Embryonic facial prominence (tissue), 1 donor: ENCODE results near the gene CFP.
A peak's percentile ranks its signal among the peaks of the same experiment; 100 is the strongest.
"Not testable (repeated sequence)": the region's sequence is repeated elsewhere in the genome, so short reads cannot be mapped to it uniquely, and the experiment has no call there.

Experiments used
- DNase-seq: peaks from one replicate; pipeline ENCODE4 v3.0.0-alpha.2; 2016; ENCODE audit errors: extremely low spot score

CFP gene

DNA sequence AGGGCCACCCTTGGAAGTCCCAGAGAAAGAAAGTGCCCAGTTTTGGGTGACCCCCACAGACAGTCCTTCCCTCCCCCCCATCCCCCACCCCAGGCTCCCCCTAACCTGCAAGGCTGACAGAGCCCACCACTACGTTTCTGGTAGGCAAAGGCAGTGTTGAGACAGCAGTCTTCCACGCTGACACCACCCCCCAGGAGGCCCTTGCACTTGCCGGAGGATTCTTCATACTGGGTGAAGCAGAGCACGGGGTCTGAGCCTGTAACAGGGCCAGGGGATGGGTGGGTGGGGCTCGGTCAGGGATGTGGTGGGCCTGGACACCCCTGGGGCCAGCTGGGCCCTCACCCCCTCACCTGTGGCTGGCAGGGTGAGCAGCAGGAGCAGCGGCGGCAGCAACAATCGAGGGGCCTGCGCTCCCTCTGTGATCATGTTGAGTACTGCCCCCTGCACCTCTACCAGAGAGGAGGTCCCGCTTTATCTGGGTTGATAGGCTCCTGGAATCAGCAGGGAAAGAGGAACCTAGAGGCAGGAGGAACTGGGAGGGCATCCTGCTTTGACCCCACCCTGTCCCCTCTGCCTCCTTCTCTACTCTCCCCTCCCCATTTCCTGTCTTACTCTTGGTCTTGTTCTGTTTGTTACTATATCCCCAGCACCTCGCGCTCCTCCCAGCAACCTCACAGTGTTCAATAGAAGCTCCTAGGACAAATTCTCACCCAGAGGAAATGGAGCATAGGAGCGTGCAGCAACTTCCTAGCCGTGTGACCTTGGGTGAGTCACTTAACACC lies at the start of gene CFP:
CFP (minus strand) TSS at position 512 of the 782 bp plus-strand sequence; CDS start at position 426, 86 bp downstream.
- DNase-seq = no peak

DNA sequence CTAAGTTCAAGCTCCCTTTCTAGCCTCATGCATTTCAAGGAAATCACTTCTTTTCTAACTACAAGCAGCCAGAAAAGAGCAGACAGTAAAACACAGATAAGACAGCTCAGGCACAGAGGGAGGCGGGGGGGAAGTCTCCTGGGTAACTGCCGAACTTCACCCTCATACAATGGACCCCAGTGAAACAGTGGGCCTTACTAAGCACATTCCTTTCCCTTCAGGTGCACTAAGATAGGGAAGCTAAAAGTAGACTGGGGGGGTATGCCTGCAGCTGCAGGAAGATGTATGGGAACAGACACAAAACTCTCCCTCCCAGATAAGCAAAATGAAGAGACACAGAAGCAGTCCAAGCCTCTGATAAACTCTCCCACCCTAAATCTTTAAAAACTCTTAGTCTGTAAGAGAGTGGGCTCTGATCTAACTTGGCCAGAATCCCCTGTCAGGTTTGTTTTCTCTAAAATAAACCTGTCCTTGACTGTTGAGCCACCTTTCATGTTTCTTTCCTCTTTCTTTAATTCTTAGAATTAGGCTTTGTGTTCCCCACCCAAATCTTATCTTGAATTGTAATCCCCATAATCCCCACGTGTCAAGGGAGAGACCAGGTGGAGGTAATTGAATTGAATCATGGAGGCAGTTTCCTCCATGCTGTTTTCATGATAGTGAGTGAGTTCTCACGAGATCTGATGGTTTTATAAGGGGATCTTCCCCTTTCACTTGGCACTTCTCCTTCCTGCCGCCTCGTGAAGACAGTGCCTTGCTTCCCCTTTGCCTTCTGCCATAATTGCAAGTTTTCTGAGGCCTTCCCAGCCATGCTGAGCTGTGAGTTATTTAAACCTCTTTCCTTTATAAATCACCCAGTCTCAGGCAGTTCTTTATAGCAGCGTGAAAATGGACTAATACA lies 46.5 kb upstream of the CFP start:
- DNase-seq = not testable (repeated sequence)

DNA sequence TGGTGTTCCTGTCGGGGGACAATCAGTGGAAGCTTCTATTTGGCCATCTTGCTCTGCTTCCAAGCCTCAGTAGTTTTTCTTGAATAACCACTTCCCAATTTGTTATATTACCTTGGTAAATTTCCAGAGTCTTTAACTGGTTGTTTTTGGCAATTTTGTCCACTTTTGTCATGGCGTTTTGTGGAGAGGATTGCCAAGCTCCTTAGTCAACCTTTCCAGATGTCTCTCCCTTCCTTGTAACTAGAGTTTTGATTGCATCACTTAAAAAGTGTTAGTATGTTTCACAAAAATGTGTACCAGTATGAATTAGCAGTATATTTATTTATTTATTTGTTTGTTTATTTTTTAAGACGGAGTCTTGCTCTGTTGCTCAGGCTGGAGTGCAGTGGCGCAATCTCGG lies 45.0 kb upstream of the CFP start:
- no peak for DNase-seq

DNA sequence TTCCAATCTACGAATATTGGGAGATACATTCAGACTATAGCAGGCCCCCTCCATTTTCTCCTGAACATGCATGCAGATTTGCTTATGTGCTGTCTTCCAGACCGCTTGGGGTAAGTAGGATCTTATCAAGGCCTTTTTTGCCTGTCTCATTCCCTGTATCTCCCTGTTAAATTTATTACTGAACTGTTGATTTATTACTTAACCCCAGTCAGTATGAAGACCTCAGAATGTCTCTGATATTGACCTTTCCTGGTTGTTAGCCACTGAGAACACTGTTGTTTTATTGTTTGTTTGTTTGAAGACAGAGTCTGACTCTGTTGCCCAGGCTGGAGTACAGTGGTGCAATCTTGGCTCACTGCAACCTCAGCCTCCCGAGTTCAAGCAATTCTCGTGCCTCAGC lies 36.1 kb upstream of the CFP start:
- DNase-seq = not testable (repeated sequence)

DNA sequence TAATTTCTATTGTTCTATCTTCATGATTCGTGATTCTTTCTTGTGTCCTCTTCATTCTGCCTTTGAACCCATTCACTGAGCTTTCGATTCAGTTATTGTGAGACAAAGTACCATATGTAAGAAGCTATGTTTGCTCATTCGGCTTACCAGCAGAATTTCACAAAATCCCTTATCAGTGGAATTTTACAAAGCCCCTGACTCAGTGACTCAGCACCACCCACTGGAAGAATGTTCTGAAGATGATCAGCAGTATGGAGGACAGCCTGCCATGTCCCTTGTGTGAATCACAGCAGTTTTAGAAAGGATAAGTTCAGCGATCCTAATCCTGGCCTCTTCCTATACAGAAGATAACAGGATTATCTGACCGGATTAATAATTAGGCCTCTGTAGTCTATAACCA lies 35.0 kb upstream of the CFP start:
- DNase-seq = no peak

DNA sequence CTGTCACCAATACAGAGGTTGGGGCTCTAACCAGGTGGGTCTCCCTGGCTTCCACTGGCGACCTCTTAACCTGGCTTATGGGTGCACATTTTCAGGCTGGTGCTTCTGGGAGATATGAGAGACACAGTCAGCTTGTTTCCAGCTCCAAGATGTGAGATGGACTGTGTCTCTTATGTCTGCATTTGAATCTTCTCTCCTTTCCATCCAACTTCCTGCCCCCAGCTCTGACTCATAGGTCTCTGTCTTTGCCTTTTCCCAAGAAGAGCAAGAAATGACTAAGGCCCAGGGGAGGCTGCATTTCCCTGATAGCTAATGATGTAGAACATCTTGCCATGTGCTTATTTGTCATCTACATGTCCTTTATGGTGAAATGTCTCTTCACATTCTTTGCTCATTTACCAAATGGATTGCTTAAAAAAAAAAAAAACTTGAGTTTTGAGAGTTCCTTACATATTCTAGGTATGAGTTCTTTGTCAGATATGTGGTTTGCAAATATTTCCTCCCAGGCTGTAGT lies 32.5 kb upstream of the CFP start:
- no peak for DNase-seq

DNA sequence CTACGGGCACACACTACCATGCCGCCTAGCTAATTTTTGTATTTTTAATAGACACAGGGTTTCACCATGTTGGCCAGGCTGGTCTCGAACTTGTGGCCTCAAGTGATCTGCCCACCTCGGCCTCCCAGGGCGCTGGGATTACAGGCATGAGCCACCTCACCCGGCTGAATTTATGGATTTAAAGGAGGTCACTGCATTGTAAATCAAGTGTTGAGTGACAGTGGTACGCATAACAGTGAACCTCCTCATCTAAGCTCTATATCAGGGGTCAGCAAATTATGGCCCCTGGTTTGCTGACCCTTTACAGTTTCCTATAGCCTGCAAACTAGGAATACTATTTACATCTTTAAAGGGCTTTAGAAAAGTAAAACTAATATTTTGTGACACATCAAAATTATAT lies 31.8 kb upstream of the CFP start:
- no peak for DNase-seq

DNA sequence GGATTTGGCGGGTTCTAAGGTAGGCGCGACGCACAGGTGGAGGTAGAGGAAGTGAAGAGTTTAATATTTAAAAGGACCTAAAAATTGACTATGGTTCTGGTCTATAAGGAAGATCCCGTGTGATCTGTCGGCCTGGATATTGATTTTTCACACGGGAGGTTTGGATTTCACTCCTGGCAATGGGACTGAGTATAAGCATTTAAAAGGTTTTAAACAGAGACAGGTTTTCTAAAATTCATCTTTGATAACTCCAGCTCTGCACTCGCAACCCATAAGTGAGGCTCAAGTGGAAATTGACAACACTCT lies 29.6 kb upstream of the CFP start:
- DNase-seq = no peak

DNA sequence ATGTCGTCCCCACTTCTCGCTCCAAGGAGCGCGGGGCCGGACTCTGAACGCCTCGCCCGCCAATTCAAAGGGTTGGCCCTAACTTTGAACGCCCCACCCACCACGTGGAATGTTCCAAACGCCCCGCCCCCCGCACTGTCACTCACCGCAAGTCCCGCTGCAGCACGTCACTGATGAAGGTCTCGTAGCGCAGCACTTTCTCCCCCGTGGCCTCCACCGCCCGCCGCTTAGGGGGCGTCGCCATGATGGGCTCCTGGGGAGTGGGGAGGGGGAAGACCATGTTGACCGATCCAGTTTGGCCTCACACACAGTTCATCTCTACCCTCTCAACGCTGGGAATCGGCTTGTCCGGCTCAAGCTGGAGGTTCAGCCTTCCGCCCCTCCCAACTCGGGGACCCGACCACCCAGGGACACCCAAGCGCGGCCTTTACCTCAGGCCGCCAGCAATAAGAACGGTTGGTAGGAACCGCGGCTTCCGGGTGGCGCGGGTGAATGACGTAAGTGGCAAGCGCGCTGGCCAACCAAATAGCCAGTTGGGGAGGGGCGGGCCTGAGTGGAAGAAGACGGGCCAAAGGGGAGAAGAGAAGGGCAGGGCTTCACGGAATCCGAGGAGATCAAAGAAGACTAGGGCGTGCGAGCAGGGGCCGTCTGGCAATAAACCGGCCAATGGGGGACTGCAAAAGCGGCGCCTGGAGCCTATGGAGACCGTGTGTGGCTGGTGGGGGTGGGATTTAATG lies 29.1 kb upstream of the CFP start, which contains the start of gene UXT:
UXT (minus strand) TSS at position 497 of the 737 bp plus-strand sequence; CDS start at position 244, 253 bp downstream.
- DNase-seq = peak; percentile 79

DNA sequence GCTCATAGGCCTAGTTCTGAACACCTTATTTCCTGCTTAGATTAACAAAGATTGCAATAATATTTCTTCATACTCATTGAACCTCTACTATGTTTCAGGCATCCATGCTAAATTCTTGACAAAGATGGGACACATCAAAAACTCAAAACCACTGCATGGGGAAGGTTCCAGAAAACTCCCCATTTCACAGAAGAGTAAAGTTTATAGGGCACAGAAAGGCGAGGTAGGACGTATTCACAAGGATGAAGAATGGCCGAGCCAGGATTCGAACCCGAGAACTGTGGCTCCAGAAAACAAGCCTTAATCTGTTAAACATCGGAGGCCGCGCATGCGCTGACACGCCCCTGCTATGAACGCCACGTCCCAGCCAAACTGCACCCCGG lies 28.6 kb upstream of the CFP start:
- DNase-seq = no peak

DNA sequence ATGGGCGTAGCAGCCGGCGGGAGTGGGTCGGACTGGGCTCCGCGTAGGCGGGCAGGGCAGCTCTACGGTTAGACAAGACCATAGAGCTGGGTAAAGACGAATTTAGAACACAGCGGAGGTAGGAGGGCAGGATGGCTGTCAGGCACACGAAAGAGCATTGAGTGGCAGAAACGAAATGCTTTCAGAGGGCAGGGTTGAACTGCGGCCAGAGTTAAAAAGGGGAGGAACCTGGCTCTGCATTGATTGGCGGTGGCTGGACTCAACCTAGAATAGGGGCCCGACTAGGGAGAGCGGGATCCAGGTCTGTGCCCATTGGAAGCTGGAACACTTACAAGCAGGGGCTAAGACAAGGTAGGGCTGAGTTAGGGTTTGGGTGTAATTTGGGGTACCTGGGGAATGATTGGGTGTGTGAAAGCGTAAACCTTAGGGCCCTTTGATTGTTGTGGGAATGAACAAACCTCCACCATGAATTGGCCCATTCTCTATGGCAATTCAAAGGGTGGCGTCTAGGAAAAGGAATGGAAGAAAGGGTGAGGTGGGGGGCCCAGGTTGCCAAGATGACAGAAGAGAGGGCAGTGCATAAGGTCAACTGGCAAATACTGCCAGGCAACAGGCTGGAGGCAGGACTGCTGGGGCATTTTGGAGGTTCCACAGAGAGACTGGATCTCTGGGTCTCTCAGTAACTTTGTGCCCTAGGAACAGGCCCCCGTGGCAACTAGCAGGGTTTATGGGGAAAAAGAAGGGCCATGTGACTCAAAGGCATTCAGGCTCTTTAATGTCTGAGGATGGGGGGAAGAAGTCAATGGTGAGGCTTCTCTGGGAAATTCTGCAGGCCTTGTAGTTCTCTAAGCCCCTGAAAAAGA lies 21.5 kb upstream of the CFP start:
- DNase-seq = no peak

DNA sequence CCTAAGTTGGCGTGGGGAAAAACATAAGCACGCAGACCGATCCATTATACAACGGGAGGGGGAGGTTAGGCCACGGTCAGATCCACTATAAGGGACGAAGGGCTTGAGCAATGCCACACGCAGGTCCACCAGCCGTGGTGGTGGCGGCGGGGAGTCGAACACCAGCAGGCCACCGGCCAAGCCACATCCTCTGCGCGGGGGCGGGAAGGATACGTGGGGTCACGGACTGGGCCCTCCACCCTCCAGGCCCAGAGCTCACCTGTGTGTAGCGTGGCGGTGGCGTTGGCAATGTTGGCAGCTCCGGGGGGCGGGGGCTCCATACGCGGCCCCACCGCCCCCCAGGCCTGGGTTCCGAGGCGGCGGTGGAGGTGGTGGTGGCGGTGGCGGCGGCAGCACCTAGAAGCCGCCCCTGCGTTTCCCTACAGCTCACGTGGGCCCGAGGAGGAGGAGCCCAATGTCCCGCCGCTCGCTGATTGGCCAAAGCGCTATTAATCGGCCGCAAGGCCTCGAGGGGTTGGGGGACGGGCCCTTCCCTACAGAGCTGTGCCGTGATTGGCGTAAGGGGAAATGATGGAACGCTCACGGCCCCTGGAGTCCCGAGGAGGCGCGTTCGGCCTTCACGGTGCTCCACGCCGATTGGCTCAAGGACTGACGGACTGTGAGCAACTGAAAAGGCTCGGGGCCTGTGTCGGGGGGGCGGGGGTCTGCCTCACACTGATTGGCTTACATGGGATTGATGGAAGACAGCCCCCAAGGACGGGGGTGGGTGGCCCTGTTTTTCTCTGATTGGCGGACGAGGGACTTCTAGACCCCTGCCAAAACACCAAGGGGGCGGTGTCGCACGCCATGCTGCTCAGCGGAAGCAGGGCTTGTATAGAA lies 20.7 kb upstream of the CFP start, which contains the start of gene ELK1:
ELK1 (minus strand) TSS at position 400 of the 879 bp plus-strand sequence. CDS start 9,122 bp downstream, outside the sequence.
- peak; percentile 91 for DNase-seq

DNA sequence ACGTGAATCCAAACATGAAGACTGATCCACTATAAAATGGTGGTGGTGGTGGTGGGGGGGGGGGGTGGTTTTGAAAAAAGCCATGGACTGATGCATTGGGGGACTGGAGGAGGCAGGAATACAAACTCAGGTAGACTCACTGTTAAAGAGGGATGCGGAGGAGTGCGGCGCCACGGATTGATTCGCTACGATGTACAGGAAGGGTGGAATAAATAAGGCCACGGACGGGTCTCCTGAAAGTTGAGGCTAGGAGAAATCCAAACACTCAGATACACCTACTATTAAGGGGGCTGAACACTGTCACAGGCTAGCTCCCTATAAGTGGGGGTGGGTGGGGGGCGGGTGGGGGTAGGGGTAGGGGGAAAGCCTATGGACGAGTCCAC lies 20.0 kb upstream of the CFP start:
- no peak for DNase-seq

DNA sequence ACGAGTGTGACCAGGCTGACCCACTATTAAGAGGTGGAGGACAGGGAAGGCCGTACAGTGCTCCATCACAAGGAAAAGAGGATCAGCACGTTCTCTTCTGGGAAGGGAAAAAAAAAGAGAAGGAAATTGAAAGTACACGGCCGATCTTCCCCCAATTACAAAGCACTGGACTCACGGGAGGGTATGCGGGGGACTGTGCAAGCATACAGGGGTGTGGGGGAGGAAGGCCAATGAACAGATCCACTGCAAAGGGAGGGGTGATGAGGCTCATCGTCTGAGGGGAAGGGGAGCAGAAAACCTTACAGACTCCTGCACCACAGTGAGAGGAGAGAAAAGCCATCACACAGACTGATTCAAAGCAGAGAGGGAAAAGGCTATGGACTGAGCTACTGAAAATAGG lies 19.5 kb upstream of the CFP start:
- no peak for DNase-seq

DNA sequence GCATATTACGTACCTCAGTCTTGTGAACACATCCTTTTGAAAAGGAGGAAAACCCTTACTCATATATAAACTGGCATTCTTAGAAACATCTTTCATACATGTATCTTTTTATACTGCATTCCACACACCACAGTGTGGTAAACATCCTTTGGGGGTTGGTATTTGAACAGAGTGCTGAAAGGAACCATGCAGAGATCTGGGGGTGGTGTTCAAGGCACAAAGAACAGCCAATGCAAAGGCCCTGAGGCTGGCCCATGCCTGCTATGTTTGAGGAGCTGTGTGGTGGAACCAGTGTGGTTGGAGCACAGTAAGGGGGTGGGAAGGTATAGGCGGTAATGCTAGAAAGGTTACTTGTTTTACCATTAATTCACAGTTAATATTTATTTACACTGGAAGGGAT lies 18.6 kb upstream of the CFP start:
- DNase-seq = no peak

DNA sequence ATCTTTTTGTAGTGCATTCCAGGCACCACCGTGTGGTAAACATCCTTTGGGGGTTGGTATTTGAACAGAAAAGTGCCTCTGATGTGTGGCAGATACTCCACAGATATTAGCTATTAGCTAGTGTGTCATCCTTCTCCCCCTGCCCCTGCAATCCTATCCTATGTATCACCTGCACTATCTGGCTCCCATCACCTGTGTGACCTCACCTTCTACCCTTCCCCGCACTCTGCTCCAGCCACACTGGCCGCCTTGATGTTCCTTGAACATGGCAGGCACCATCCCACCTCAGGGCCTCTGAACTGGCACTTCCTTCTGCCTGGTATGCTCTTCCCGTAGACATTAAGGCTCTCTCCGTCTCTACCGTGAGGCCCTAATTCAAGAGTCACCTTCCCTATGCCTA lies 16.9 kb upstream of the CFP start:
- DNase-seq = no peak

DNA sequence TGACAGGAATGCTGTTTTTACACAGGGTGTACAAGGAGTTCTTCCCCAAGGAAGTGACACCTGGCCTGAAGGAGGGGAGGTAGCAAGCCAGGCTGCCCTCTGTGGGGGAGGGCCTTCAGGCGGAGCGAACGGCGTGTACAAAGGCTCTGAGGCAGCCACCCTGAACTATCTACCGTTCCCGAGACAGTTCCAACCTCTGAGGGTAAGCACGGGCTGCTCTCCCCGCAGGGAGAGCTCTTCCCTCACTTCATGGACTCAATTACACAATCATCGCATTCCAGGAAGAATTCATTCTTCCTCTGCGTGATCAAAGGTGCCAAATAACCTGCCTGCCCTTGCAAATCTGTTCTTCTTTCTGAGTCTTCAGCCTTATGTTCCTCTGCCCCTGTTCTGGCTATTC lies 15.8 kb upstream of the CFP start:
- DNase-seq = no peak

DNA sequence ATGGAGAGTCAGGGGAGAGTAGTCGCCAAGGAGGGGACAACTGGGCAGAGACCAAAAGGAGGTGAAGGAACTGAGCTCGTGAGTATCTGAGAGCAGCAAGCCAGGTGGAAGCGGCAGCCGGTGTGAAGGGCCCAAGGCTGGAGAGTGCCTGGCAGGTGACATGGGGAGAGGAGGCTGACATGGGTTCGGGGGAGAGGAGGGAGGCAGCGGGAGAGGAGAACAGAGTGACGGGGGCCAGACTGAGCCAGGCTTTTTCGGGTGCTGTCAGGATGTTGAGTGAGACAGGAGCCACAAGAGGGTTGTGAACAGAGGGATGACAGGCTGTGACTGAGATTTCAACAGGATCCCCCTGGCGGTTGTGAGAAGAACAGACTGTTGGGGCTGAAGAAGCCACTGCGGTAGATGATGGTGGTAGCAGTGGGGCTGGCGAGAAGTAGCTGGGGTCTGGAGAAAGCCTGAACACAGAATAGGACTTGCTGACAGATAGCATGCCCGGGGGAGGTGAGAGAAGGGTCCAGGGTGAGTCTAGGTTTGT lies 14.9 kb upstream of the CFP start:
- no peak for DNase-seq

DNA sequence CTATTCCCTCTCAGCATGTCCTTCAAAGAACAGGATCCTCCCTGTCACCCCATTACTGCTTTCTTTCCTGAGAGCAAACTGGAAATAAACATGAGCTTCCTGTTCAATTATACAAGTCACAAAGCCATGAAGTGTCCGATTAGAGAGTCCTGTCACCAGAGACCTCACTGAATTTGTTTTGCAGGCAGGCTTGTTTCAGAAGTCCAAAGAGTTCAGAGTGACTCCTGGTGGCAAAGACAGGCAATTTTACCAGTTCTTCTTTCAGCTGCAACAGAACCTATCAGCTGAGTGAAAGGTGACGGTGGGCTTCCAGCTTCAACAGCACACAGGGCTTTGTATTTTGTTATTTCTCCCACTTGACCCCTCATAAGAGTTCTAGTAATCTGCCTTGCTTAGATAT lies 14.2 kb upstream of the CFP start:
- no peak for DNase-seq

DNA sequence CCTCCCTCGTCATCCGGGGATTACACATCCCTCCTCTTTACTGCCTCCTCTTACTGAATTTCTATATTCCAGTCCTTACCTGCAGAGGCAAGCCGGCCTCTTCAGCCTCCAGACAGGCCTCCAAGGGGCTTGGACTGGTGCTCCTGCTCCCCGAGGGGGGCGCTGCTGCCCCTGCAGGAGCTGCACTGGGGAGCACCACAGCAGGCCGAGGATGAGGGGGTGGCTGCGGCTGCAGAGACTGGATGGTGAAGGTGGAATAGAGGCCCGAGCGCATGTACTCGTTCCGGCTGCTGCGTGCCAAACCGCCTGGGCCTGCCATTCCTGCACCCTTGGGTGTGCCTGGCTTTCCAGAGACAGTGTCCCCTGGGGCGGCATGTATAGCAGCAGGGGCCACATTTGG lies 9.1 kb upstream of the CFP start:
- DNase-seq = no peak
